ENCODE results near the gene ALPI.

DNA sequence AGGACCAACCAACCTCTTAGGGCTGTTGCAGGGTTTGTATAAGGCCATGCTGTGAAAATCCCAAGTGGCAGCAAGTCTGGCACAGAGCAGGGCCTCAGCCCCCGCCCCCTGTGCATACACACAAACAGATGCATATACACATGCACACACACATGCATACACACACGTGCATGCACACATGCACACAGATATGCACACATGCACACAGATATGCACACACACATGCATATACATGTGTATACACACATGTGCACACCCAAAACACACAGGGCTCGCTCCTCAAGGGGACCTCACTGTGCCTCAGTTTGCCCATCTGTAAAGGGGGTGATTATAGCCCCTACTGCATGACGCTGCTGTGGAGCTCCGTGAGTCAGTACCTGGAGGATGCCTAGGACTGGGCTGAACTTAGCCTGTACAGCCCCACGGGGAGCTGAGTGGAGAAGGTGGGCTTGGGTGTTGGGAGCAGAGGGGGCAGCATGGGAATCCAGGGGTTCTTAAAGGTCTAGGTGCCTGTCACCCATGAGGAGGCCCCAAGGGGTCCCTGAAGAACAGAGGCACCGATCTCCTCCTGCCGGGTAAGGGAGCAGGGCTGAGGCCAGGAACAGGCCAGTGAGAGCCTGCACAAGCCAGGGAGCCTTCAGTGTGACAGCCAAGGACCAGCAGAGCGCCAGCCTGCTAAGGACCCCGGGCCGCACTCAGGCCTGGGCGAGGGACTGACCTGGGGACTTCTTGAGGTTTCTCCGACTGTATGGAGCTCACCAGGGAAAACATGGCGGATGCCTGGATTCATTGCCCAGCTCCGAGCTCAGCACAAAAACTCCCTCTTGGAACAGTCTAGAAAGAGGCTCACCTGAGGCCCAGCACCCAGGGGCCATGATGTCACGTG, 24.0 kb upstream of the ALPI start:
- TF ChIP-seq, protein P1, sequence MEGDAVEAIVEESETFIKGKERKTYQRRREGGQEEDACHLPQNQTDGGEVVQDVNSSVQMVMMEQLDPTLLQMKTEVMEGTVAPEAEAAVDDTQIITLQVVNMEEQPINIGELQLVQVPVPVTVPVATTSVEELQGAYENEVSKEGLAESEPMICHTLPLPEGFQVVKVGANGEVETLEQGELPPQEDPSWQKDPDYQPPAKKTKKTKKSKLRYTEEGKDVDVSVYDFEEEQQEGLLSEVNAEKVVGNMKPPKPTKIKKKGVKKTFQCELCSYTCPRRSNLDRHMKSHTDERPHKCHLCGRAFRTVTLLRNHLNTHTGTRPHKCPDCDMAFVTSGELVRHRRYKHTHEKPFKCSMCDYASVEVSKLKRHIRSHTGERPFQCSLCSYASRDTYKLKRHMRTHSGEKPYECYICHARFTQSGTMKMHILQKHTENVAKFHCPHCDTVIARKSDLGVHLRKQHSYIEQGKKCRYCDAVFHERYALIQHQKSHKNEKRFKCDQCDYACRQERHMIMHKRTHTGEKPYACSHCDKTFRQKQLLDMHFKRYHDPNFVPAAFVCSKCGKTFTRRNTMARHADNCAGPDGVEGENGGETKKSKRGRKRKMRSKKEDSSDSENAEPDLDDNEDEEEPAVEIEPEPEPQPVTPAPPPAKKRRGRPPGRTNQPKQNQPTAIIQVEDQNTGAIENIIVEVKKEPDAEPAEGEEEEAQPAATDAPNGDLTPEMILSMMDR (IDR thresholded peaks at IDR 0.05; ENCODE audit: low read depth, low read length) = no peak
- no peak for TF ChIP-seq EZH2phosphoT487 (IDR thresholded peaks at IDR 0.05; ENCODE audit: low read depth)
